Measurements from ENCODE around the gene P2RY6. TPM values are rescaled to one million over a fixed set of nuclear protein-coding genes. Genes with fewer than 3 reads are reported as not detected.
"Not testable (repeated sequence)": the region's sequence is repeated elsewhere in the genome, so short reads cannot be mapped to it uniquely, and the experiment has no call there.

Gene P2RY6
- total RNA-seq, 2 experiments from 2014 or later: not detected

GRCh38 chr11:73229321-73229895 is 42.7 kb upstream of the P2RY6 start:
- Histone ChIP-seq H3K9me2 (ENCODE audit: insufficient read depth, low read length) (no peaks in the 10 kb centered on the region), H3K9me3 (ENCODE audit: low read length) (no peaks in the 10 kb centered on the region), H3K27ac (ENCODE audit: low read depth, low read length, poor library complexity, severe bottlenecking) (no peak overlapping the region), H4K20me1 (ENCODE audit: insufficient read depth, low read length) (no peaks in the 10 kb centered on the region), H3K36me3 (ENCODE audit: insufficient read depth, low read length) (no peaks in the 10 kb centered on the region), H3K4me3 (ENCODE audit: low read depth, low read length, poor library complexity, severe bottlenecking) (no peak overlapping the region), H3K79me2 (ENCODE audit: insufficient read depth, low read depth, low read length) (no peaks in the 10 kb centered on the region), H2AFZ (ENCODE audit: low read length) (no peak overlapping the region), H3K4me1 (ENCODE audit: insufficient read depth, low read length, poor library complexity, severe bottlenecking) (no peaks in the 10 kb centered on the region), H3K4me2 (ENCODE audit: low read length) (no peak overlapping the region)
- no peak for TF ChIP-seq CTCF (conservative IDR thresholded peaks at IDR 0.05; ENCODE audit: low read length)
- no peak for TF ChIP-seq EZH2phosphoT487 (IDR thresholded peaks at IDR 0.05; ENCODE audit: borderline replicate concordance, low read depth, low read length)
- BruUV-seq (replicated peaks): no TSS peak
- CTCF ChIA-PET (ENCODE audit: unreplicated experiment): no interaction called here
- no peak for DNase-seq (ENCODE audit: low spot score)
- intact Hi-C loops (cut with micrococcal nuclease; ENCODE audit: unreplicated experiment): no loop called here
- POLR2A ChIA-PET: no interaction called here

- Histone ChIP-seq H3K4me2 (ENCODE audit: low read length) (no peak overlapping the region), H3K27ac (ENCODE audit: low read depth, low read length, poor library complexity, severe bottlenecking) (no peak overlapping the region), H4K20me1 (ENCODE audit: insufficient read depth, low read length) (no peaks in the 10 kb centered on the region), H3K36me3 (ENCODE audit: insufficient read depth, low read length) (no peaks in the 10 kb centered on the region), H3K9me2 (ENCODE audit: insufficient read depth, low read length) (no peaks in the 10 kb centered on the region), H3K79me2 (ENCODE audit: insufficient read depth, low read depth, low read length) (no peaks in the 10 kb centered on the region), H3K9me3 (ENCODE audit: low read length) (no peaks in the 10 kb centered on the region), H3K4me3 (ENCODE audit: low read depth, low read length, poor library complexity, severe bottlenecking) (no peak overlapping the region), H3K4me1 (ENCODE audit: insufficient read depth, low read length, poor library complexity, severe bottlenecking) (no peaks in the 10 kb centered on the region), H2AFZ (ENCODE audit: low read length) (no peak overlapping the region)
- TF ChIP-seq EZH2phosphoT487 (IDR thresholded peaks at IDR 0.05; ENCODE audit: borderline replicate concordance, low read depth, low read length): no peak
- no peak for TF ChIP-seq CTCF (conservative IDR thresholded peaks at IDR 0.05; ENCODE audit: low read length)
- BruUV-seq (replicated peaks): no TSS peak
- ChIA-PET CTCF (ENCODE audit: unreplicated experiment) (no interaction called here), POLR2A (no interaction called here)
- DNase-seq (ENCODE audit: low spot score): no peak
- intact Hi-C loops (cut with micrococcal nuclease; ENCODE audit: unreplicated experiment): no loop called here
These were observed 42.0 kb upstream of the P2RY6 start for GRCh38 chr11:73229896-73230875.

GRCh38 chr11:73230931-73231330 is 41.2 kb upstream of the P2RY6 start:
- H4K20me1 ChIP-seq (ENCODE audit: insufficient read depth, low read length): no peaks in the 10 kb centered on the region
- TF ChIP-seq CTCF (conservative IDR thresholded peaks at IDR 0.05; ENCODE audit: low read length) (no peak), EZH2phosphoT487 (IDR thresholded peaks at IDR 0.05; ENCODE audit: borderline replicate concordance, low read depth, low read length) (no peak)
- no peaks in the 10 kb centered on the region for H3K9me3 ChIP-seq (ENCODE audit: low read length)
- H2AFZ ChIP-seq (ENCODE audit: low read length): no peak overlapping the region
- no peaks in the 10 kb centered on the region for H3K9me2 ChIP-seq (ENCODE audit: insufficient read depth, low read length)
- H3K4me2 ChIP-seq (ENCODE audit: low read length): no peak overlapping the region
- ChIA-PET CTCF (ENCODE audit: unreplicated experiment) (no interaction called here), POLR2A (interaction anchor here (0.6 kb wide), 1 partner anchor 736 kb away, joined by 3 read pairs; no protein-coding TSS in a partner anchor)
- no peaks in the 10 kb centered on the region for H3K4me1 ChIP-seq (ENCODE audit: insufficient read depth, low read length, poor library complexity, severe bottlenecking)
- DNase-seq (ENCODE audit: low spot score): no peak
- intact Hi-C loops (cut with micrococcal nuclease; ENCODE audit: unreplicated experiment): no loop called here
- no TSS peak for BruUV-seq (replicated peaks)
- H3K4me3 ChIP-seq (ENCODE audit: low read depth, low read length, poor library complexity, severe bottlenecking): no peak overlapping the region
- H3K79me2 ChIP-seq (ENCODE audit: insufficient read depth, low read depth, low read length): no peaks in the 10 kb centered on the region
- no peak overlapping the region for H3K27ac ChIP-seq (ENCODE audit: low read depth, low read length, poor library complexity, severe bottlenecking)
- H3K36me3 ChIP-seq (ENCODE audit: insufficient read depth, low read length): no peaks in the 10 kb centered on the region

- POLR2A ChIA-PET: interaction anchor here (0.6 to 0.7 kb wide), 2 partner anchors 71 to 417 kb away, joined by 3 read pairs; no protein-coding TSS in a partner anchor
- H3K4me1 ChIP-seq (ENCODE audit: insufficient read depth, low read length, poor library complexity, severe bottlenecking); H3K79me2 ChIP-seq (ENCODE audit: insufficient read depth, low read depth, low read length); H3K4me2 ChIP-seq (ENCODE audit: low read length); CTCF ChIA-PET (ENCODE audit: unreplicated experiment); intact Hi-C loops (cut with micrococcal nuclease; ENCODE audit: unreplicated experiment); DNase-seq (ENCODE audit: low spot score); H3K9me2 ChIP-seq (ENCODE audit: insufficient read depth, low read length); H4K20me1 ChIP-seq (ENCODE audit: insufficient read depth, low read length); H2AFZ ChIP-seq (ENCODE audit: low read length); H3K27ac ChIP-seq (ENCODE audit: low read depth, low read length, poor library complexity, severe bottlenecking); H3K4me3 ChIP-seq (ENCODE audit: low read depth, low read length, poor library complexity, severe bottlenecking); BruUV-seq (replicated peaks); H3K9me3 ChIP-seq (ENCODE audit: low read length); H3K36me3 ChIP-seq (ENCODE audit: insufficient read depth, low read length): not testable (repeated sequence)
These were observed 39.7 kb upstream of the P2RY6 start for GRCh38 chr11:73232487-73232886.
